ENCODE measurements around the gene CALCOCO1. TPM values are rescaled to one million over a fixed set of nuclear protein-coding genes. Genes with fewer than 3 reads are reported as not detected.
A peak's percentile ranks its signal among the peaks of the same experiment; 100 is the strongest.

CALCOCO1 gene
- total RNA-seq, 3 donors from 2014 or later: 218 to 301 (median 295) TPM

GRCh38 chr12:53743266-53744129 is 16.2 kb upstream of the CALCOCO1 start:
- H3K4me3 ChIP-seq: peak overlapping the region in 2 of 3 donors; percentile 15 to 54
- no peak for TF ChIP-seq POLR2AphosphoS5 (IDR thresholded peaks at IDR 0.05)
- peak; percentile 88 to 93 (median 92) for TF ChIP-seq CTCF (IDR thresholded peaks at IDR 0.05)
- H3K27me3 ChIP-seq: peaks cover 0 to 49% of the 10 kb centered on the region in 2 donors
- no peak overlapping the region for H3K27ac ChIP-seq
- DNase-seq (ENCODE audit: low spot score in 2 of 2): no peak
- no peaks in the 10 kb centered on the region for H3K9me3 ChIP-seq
- no peaks in the 10 kb centered on the region for H3K36me3 ChIP-seq
- intact Hi-C loops (cut with DNase I; ENCODE audit: low total_unique reads): no loop called here
- peaks cover 0 to 8% of the 10 kb centered on the region in 2 donors for H3K4me1 ChIP-seq

GRCh38 chr12:53740130-53740491 is 12.9 kb upstream of the CALCOCO1 start:
- DNase-seq (ENCODE audit: low spot score in 2 of 2): no peak
- Histone ChIP-seq H3K27ac (no peak overlapping the region), H3K27me3 (peaks cover 0 to 43% of the 10 kb centered on the region in 2 donors), H3K4me1 (peaks cover 0 to 8% of the 10 kb centered on the region in 2 donors), H3K9me3 (no peaks in the 10 kb centered on the region), H3K4me3 (peak overlapping the region in 2 of 3 donors; percentile 28 to 57), H3K36me3 (no peaks in the 10 kb centered on the region)
- TF ChIP-seq CTCF (IDR thresholded peaks at IDR 0.05) (no peak), POLR2A (IDR thresholded peaks at IDR 0.05) (no peak)
- intact Hi-C loops (cut with DNase I; ENCODE audit: low total_unique reads): no loop called here

GRCh38 chr12:53739214-53740129 is 12.2 kb upstream of the CALCOCO1 start:
- no peak overlapping the region for H3K27ac ChIP-seq
- H3K4me3 ChIP-seq: peak overlapping the region in 2 of 3 donors; percentile 28 to 57
- TF ChIP-seq POLR2AphosphoS5 (IDR thresholded peaks at IDR 0.05) (no peak), CTCF (IDR thresholded peaks at IDR 0.05) (no peak), POLR2A (IDR thresholded peaks at IDR 0.05) (no peak)
- intact Hi-C loops (cut with DNase I; ENCODE audit: low total_unique reads): no loop called here
- no peaks in the 10 kb centered on the region for H3K36me3 ChIP-seq
- H3K4me1 ChIP-seq: peaks cover 0 to 8% of the 10 kb centered on the region in 2 donors
- peaks cover 0 to 43% of the 10 kb centered on the region in 2 donors for H3K27me3 ChIP-seq
- no peaks in the 10 kb centered on the region for H3K9me3 ChIP-seq
- no peak for DNase-seq (ENCODE audit: low spot score in 2 of 2)

- no peak for DNase-seq (ENCODE audit: low spot score in 2 of 2)
- Histone ChIP-seq H3K27me3 (peaks cover 0 to 43% of the 10 kb centered on the region in 2 donors), H3K9me3 (no peaks in the 10 kb centered on the region), H3K4me1 (peaks cover 0 to 8% of the 10 kb centered on the region in 2 donors), H3K4me3 (peak overlapping the region in 2 of 3 donors; percentile 12 to 44), H3K36me3 (no peaks in the 10 kb centered on the region), H3K27ac (no peak overlapping the region)
- no peak for TF ChIP-seq POLR2A (IDR thresholded peaks at IDR 0.05)
- TF ChIP-seq POLR2AphosphoS5 (IDR thresholded peaks at IDR 0.05): no peak
- no peak for TF ChIP-seq CTCF (IDR thresholded peaks at IDR 0.05)
- intact Hi-C loops (cut with DNase I; ENCODE audit: low total_unique reads): no loop called here
These were observed 11.4 kb upstream of the CALCOCO1 start for GRCh38 chr12:53738406-53739213.

All from breast epithelium (tissue), 4 donors.